ENCODE results near the gene SCN2B. TPM values are rescaled to one million over a fixed set of nuclear protein-coding genes. Genes with fewer than 3 reads are reported as not detected.
A peak's percentile ranks its signal among the peaks of the same experiment; 100 is the strongest.

SCN2B gene
- polyA plus RNA-seq, 4 donors: 3.9 to 5.7 (median 4.7) TPM

DNA sequence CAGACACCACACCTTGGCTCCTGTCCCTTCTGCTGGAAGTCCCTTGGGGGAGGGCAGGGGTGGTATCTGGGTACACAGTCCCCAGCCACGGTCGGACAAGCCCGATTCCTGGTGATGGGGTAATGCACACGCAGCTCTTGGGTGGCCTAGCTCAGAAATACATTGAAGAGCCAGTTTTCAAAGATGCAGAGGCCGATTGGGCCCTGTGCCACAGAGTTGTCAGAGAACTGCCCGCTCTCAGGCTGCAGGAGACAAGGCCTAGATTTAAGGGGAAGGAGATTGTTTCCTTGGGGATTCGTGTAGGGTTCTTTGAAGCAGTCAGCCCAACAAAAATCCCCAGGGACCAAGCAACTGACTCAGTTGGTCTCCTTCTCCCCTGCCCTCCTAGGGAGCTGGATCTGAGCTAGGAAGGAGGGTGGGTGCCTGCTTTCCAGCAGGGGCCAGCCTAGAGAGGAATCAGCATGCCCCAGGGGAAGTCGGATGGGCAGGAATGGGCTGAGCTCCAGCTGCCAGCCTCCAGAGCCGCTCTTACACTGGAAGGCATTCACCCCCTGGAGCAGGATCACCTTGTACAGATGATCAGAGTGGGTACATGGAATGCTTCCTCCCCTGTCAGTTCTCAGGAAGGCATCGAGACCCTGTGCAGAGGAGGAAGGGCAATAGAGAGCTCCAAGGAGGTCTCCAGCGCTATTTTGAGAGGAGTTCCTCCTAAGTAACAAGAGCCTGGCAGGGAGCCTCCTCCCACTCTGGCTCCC lies 20.5 kb downstream of the SCN2B start:
- DNase-seq (ENCODE audit: low read depth in 4 of 4, low spot score in 2 of 4): no peak

DNA sequence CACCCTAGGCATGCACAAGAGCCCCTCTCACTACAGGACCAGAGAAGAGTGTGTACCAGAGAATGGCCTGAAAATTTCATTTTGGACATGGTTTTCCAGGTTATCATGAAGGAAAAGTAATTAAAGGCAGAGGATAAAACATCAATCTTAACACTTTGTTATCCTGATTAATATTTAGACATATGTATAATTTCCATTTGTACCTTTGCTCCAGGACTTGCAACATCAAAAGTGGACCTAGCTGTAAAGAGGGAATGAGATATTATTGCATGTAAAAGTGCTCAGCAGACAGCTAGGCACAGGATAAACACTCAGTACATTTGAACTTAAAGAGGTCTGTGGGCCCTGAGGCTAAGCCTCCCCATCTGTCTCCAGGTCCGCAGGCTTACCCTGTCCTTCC lies 21.8 kb downstream of the SCN2B start:
- DNase-seq (ENCODE audit: low read depth in 4 of 4, low spot score in 2 of 4): no peak

DNA sequence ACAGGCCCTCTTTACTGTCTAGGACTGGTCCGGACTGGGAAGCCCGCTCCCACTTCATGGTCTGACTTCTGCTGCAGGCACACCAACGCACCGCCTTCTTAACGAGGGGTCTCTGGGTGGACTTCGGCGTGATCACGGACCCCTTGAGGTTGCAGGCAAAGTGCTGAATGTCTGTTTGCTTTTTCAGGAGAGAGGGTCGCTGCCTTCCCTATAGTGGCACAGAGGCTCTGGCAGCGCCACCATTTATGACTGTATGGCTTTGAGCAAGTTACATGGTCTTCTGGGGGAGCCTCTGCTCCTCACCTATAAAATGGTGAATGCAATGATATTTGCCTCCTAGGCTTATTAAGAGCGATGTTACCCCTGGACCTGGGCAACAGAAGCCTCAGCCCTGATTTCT lies 22.5 kb downstream of the SCN2B start:
- no peak for DNase-seq (ENCODE audit: low read depth in 4 of 4, low spot score in 2 of 4)

DNA sequence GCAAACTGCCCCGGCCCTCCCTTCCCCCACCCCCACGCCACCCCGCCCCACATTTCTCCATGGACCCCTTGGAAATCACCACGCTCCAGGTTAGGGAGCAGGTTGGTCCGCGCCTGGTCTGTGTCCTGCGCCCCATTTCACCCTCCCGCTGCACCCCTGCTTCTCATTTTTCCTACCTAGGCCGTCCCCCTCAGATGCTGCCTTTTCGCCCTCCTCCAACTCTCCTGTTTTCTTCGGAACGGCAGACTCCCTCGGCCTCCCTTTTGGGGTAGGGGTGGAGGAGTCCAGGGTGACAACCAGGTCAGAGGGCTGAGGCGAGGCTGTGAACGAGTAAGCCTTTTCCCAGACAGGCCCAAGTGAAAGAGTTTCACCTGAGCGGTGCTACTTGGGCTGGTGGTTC lies 22.9 kb downstream of the SCN2B start:
- DNase-seq (ENCODE audit: low read depth in 4 of 4, low spot score in 2 of 4): no peak

DNA sequence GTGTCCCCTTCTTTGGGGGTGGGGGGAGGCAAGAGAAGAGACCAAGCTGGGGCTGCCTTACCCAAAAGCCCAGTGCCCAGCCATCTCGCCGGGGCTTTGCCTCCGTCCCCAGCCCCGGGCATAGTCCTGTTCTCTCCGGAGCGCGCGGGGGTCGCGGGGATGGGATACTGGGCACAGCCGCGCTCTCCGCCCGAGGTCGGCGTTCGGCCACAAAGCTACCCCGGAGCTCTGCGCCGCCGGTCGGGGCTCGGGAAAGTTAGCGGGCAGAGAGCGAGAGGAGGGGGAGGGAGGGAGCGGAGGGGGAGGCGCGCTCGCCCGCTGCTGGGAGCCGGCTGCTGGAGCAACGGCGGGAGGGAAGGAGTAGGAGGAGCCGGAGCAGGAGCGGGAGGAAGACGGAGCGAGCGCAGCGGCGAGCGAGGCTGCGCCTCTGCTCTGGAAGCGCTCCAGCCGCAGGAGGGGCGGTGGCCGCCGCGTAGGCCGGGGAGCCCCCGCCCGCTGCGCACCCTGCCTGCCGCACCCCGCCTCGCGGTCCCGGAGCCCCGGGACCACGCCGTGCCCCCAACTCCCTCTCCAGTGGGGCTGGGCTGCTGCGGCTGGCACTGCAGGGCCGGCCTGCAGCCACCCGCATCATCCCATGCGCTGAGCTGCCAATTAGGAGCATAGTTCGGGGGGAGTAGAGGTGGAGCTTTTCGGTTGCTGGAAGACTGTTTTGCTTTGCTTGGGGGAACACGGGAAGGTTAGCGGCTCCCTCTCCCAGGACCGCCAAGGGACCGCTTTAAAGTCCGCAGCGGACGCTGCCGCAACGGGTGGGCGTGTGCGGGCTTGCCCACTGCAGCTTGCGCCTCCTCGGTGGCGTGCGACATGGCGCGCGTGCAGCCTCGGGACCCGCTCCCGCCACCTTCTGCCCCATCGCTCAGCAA lies 23.6 kb downstream of the SCN2B start, which contains the start of gene SCN4B:
Gene SCN4B, minus strand, starts transcription at position 272 of the 920 bp plus-strand sequence. Its CDS starts 150 bp downstream, at position 122.
- DNase-seq (ENCODE audit: low read depth in 4 of 4, low spot score in 2 of 4): peak in 2 of 4 donors; percentile 44 to 73

DNA sequence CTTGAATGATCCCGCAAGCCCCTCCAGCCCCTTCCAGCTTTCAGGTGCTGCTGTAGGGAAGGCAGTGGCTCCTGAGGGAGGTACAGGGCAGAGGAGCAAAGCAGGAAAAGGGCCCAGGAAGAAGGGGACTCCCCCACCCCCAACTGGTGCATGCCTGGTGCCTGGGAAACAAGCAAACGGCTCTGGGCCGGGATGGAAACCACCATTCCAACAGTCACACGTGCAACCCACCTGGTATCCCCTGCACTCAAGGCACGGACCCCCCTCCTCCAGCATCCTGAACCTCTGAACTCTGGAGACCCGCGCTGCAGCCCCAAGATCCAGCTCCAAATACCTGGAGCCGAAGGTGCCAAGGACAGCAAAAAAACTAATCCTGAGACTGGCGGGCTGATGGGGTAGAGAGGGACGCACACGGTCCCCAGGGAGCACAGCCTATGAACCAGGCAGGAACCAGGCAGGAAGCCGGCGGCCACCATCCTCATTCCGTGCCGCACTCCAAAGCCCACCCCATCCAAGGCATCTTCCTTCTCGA lies 24.4 kb downstream of the SCN2B start:
- DNase-seq (ENCODE audit: low read depth in 4 of 4, low spot score in 2 of 4): no peak

DNA sequence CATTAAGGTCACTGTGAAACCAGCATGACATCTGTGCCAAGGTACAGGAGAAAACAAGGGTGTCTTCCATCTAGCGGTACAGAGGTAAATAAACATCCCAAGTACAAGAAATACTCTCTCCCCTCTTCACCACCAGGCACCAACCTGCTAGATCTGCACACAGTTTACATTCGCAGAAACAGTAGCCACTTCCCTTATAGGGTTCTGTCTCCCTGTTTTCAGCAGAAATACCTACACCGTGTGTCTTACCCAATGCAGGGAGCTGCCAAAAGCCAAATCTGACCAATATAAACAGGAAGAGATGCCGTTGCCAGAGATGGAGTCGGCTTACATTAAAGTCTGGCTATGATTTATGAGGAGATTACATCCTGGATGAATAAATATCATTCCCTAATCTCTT lies 25.0 kb downstream of the SCN2B start:
- DNase-seq (ENCODE audit: low read depth in 4 of 4, low spot score in 2 of 4): no peak

DNA sequence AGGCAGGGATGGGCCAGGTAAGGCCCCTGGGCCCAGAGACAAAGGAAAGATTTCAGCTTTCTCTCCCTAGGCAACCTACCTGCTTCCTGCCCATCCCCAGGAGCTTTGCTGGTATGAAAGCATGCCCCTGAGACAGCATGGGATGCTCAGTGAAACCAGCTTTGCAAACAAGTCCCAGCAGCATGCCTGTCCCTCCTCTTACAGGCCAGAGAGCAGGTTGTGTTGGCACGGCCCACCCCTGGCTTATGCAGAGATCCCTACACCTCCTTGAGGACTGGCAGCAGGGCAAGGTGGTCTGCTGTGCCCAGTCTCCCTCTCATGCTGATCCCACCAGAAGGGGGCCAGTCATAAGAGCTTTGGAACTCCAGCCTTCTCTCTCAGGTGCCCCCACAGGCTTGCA lies 26.9 kb downstream of the SCN2B start:
- DNase-seq (ENCODE audit: low read depth in 4 of 4, low spot score in 2 of 4): no peak

DNA sequence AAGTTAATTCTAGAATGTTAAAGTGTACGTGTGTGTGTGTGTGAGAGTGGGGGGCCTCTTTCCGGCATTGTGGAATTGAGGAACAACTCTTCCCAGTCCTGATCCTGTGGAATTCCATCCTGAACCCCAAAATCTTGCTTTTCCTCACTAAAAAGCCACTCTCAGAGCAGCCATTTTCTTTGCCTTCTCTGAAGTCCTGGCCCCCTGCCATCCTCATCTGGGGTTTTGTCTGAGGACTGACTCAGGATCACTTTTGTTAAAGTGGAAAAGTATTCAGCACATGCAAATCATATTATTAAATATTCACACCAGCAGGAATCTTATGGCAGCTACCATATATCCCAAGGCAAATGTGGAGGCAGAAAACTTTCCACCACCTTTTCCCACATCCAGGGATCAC lies 27.6 kb downstream of the SCN2B start:
- no peak for DNase-seq (ENCODE audit: low read depth in 4 of 4, low spot score in 2 of 4)

DNA sequence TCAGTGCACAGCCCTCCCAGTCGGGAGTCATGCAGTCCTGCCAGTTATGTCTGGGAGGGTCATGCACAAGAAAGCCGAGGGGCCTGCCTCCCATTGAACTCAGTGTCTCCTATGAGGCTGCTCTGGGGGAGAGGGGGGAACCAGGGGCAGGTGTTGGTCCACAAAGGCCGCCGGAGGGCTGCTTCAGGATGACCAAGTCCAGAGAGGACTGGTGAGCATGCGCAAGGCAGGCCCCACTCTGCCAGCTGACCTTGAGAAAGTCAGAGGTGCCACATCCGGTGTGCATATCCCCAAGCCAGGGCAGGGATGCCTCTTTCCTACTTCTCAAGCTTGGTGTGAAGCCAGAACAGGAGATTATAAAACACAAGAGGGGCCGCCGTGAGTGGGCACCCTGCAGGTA lies 28.2 kb downstream of the SCN2B start:
- DNase-seq (ENCODE audit: low read depth in 4 of 4, low spot score in 2 of 4): no peak

DNA sequence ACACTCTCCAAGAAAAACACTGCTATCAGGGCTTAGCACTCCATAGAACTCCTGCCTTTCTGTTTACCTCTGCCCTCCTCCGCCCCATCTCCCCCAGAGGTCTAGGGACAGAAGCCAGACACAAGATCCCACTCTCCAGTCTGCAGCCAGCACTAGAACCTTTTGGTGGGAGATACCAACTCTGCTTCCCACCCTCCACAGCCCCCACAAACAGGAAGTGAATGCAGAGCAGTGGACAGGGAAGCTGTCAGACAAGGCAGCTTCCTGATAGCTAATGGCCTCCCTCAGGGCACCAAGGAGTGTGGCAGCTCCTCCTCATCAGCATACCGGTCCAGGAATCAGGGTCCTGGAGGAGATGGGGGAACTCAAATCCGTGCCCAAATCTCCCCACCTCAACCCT lies 28.9 kb downstream of the SCN2B start:
- no peak for DNase-seq (ENCODE audit: low read depth in 4 of 4, low spot score in 2 of 4)

DNA sequence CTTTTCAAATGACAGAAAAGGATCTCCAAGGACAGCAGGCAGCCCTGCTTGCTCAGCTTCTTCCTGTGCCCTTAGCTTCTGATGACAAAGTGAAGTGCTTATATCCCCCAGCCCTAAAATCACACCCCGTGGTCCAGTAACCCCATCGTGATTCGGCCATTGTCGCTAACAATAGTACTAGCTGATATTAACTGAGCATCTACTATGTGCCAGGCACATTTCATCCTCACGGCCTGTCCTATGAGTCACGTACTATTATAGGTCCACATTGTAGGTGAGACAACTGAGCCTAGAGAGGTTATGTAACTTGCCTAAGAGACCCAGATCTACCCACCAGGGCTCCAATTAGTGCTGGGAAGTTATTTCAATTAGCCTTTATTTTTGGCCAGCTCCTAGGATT lies 29.9 kb downstream of the SCN2B start:
- no peak for DNase-seq (ENCODE audit: low read depth in 4 of 4, low spot score in 2 of 4)

DNA sequence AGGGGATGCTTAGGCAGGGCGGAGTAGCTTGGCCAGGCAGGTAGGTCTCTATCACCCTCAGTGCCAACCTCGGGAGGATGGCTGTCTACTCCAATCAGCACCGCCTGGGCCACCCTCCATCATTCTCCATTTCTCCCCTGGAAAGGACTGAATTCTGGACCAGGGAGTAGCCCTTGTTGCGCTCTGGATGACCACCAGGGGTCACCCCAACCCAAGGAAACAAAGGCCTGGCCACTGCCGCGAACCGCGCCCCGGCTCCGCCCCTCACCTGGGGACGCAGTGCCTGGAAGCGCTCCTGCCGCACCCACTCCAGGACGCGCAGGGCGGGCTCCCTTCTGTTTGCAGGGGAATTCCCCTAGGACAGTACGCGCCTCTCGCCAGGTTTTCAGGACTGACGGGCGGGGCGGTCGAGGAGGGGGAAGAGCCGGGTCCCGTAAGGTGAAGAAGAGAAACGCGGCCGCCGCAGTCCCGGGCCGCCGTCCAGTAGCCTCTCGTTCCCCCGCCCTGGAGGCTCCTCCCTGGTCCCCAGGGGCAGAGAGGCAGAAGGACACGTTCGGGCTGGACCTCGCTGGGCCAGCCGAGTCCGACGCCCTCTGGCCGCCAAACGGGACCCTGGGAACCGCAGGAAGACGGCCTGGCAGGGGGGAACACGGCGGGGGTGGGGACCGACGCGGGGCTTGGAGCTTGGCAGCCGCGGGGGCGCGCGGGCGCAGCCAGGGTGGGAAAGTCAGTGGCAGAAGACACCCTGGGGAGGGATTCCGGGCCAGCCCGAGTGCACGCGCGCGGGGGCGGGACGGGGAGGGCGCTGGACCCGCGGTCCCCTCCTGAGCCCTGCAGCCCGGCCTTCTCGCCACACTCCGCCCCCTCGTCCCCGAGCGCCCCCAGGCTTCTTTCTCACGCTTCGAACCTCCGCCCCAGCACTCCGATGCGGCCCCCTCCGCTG lies 30.9 kb downstream of the SCN2B start:
- DNase-seq (ENCODE audit: low read depth in 4 of 4, low spot score in 2 of 4): peak; percentile 65 to 68 (median 66)

DNA sequence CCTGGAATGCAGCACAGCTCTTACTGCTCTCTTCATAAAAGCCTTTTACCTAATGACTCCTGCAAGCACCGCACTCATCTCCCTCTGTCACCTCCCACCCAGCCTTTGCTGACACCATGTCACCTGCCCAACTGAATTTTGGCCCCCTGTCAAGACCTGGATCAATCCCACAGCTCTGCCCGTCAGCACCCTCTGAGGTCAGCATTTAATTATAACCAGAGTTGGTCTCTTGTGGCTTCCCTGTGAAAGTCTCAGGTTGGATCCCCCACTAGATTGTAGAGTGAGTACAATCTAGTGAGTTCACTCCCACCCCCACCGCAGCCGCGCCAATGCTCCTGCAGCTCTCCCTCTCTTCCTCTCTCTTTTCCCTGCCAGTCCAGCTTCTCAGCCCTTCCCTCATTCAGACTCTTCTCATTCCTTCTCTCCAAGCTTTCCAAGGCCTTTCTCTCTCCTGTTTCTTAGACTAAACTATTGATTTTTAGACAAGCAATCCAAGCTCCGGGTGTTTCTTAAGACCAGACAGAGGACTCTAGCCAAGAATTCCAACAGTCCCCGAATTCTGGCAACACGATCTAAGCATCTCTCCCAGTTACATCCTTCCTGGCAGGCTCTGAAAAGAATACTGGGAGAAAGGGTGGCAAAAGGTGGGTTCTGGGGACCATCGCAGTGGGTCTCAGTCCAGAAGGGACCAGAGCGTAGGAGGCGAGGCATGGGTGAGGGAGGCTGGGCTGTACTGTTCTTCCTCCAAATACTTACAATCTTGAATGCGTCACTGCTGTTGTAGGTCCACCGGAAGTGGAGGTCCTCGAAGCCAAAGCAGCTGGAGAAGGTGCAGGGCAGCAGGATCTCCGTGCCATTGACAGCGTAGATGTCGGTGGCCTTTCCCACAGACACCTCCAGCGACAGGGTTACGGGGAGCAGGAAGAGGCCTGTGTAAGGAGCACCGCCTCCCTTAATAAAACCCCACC lies 31.9 kb downstream of the SCN2B start:
- DNase-seq (ENCODE audit: low read depth in 4 of 4, low spot score in 2 of 4): no peak

DNA sequence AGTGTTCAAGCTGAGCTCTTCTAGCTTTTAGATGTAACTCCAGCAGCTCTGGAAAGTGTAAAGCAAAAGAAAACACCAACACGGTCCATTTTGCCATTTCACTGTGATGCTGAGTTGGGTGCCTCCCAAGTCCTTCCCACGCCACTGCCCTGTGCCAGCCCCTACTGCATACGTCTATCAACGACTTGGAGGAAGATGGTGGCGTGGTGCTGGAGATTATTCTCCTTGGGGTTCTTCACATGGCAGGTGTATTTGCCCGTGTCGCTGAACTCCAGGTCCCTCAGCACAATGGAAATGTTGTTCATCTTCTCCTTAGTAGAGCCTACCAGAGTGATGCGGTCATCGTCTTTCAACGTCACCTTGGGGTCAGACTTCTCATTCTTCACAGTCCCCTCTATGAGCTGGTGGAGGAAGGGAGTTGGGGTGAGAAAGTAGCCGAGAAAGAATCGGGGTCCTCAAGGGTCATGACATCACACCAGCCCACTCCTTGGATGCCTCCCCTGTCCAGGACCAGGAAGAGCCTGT lies 32.7 kb downstream of the SCN2B start:
- DNase-seq (ENCODE audit: low read depth in 4 of 4, low spot score in 2 of 4): no peak

DNA sequence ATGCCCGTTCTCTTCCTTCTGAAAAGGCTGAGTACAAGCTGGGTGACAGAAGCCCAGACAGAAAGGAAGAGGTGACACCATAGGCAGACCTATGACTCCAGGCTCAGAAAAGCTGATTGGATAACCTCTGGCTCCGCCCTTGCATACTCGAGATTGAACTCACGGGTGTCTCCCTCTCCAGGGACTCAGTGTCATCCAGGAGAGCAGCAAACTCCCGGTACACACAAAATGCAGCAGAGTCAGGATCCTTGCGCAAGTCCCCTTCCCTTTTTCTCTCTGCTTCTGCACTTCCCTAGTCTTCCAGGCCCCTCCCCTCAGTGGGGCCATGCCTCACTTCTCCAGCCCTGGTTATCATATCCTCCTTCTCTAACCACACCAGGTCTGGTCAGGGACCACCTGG lies 33.6 kb downstream of the SCN2B start:
- no peak for DNase-seq (ENCODE audit: low read depth in 4 of 4, low spot score in 2 of 4)

DNA sequence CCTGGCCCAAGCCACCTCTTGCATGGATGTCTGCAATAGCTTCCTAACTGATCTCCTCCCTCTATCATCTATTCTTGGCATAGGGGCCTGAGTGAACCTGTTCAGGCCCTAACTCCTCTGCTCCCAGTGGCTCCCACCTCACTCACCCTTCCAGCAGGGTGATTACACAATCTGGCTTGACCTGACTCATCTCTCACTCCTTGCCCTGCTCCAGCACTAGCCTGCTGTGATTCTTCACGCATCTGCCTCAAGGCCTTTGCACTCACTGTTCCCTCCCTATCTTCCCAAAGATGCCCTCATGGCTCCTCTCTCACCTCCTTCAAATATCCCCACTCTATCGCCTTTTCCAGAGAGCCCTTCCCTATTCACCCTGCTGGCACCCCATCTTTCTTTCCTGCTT lies 34.4 kb downstream of the SCN2B start:
- no peak for DNase-seq (ENCODE audit: low read depth in 4 of 4, low spot score in 2 of 4)

DNA sequence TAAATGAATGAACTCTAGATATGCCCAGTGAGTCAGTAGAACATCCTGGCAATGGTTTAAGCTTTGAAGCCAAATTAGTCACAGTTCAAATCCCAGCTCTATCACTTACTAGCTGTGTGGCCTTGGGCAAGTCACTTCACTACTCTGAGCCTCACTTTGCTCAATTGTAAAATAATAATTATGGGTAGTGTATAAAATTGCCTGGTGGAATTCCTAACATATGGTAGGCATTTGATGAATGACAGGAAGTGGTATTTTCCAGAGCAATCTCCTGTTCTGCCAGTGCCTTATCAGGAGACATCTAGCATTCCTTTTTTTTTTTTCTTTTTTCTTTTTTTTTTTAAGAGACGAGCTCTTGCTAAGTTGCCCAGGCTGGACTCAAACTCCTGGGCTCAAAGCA lies 36.9 kb downstream of the SCN2B start:
- DNase-seq (ENCODE audit: low read depth in 4 of 4, low spot score in 2 of 4): no peak

DNA sequence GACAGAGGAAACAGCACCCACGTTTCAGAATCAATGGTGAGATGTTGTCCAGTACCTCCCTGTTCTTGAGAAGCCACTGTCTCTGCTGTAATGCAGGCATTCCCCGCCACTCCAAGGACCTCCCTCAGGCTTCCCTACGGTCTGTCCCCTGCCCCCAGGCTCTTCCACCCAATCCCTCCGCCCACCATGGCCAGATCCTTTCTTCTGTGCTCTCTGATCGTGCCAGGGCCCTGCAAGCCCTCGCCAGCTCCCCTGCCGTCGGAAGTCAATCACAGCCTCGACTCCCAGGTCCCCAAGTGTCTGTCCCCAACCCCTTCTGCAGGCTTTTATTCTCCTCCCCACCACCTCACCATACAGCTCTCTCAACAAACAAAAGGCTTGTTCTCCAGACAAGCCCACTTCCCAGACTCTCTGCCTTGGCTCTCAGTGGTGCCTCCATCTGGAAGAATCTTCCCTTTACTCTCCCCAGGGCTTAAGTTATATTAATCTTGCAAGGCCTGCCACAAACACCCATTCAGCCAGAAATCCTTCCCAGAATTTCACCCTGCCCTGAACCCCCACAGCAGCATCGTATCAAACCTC lies 37.5 kb downstream of the SCN2B start:
- no peak for DNase-seq (ENCODE audit: low read depth in 4 of 4, low spot score in 2 of 4)
